Measurements from ENCODE around the gene GTF2E1. TPM values are rescaled to one million over a fixed set of nuclear protein-coding genes. Genes with fewer than 3 reads are reported as not detected.
A peak's percentile ranks its signal among the peaks of the same experiment; 100 is the strongest.

Gene GTF2E1
- 4.4 TPM for total RNA-seq

DNA sequence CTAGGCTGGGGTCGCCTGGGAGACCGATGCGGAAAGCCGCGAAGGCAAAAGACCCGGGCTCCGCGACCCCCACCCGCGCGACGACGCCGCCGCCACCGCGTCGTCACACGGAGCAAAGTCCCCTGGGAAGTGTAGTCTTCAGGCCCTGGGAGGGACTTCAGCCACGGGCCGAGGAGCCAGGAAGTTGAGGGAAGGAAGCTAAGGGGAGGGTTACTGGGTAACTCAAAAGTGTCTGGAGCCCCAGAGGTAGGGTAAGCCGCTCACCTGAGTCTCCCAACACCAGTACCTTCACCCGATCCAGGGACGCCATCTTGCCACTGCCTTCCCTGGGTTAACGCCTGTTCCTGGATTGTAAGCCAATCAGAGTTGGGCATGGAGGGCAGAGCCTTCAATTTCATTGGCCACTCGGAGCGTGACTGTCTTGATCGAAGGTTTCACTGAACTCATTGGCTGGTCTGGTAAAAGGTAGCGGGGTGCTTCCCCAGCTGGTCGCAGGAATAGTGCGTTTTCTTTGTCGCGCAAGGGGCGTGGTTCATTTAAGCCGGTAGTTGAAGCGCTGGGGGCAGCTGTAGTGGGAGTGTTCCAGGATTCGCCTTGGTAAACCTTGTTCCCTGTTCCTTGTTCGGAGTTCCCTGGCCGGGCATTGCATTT, at the start of gene GTF2E1, which contains the start of gene RABL3:
GTF2E1 (plus strand) TSS at position 547 of the 651 bp plus-strand sequence. CDS start 7,809 bp downstream, outside the sequence.
RABL3 (minus strand) TSS at position 319 of the 651 bp plus-strand sequence; CDS start at position 310, 9 bp downstream.
- intact Hi-C loops (cut with DNase I): loop anchor here (1.0 to 10.0 kb wide), 7 partner anchors 146 to 1278 kb away; partner anchors contain the start of genes EAF2, GSK3B, IQCB1 and LRRC58
- Histone ChIP-seq H3K9me3 (peaks cover 0 to 27% of the 10 kb centered on the region in 2 donors), H3K36me3 (peaks cover 5 to 16% of the 10 kb centered on the region in 2 donors), H3K27me3 (no peaks in the 10 kb centered on the region), H3K4me1 (peaks cover 4 to 9% of the 10 kb centered on the region in 2 donors), H3K27ac (peak within 1 kb of the TSS; percentile 92 to 93), H3K4me3 (peak within 1 kb of the TSS; percentile 87 to 97)
- TF ChIP-seq CTCF (IDR thresholded peaks at IDR 0.05): no peak
- DNase-seq (ENCODE audit: low spot score in 2 of 2): peak; percentile 96 to 99

DNA sequence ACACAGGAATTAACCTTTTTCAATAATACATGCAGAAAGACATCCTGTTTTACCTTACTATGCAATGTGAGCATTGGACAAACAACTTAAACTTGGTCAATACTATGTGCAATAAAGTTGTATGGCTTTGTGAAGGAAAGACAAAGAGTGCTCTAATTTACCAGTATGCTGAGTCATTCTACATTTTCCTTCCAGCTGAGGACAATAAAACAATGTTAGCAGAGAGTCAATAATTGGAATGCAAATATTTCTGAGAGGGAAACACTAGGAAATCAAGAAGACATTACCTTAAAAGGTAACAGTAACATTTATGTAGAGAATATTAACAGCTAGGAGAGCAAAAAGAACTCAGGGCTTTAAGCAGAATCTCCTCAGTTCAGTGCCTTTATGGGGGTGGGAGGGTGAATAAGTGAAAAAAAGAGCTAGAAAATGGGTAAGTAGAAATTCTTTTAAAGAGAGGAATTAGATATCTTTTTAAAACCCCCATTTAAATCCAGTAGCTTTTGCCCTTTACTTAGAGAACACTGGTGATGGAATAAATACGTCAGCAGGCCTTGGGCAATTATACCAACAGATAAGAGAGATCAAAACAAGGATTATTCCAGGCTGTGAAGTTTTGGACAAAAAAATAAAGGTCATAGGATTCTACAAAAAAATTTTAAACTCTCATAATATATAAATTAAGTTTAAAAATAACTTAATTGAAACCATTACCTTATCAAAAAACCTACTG, 48.9 kb upstream of the GTF2E1 start:
- Histone ChIP-seq H3K4me3 (no peak overlapping the region), H3K27me3 (no peaks in the 10 kb centered on the region), H3K27ac (no peak overlapping the region), H3K9me3 (no peaks in the 10 kb centered on the region), H3K4me1 (no peaks in the 10 kb centered on the region), H3K36me3 (peaks cover 5 to 29% of the 10 kb centered on the region in 2 donors)
- no peak for TF ChIP-seq CTCF (IDR thresholded peaks at IDR 0.05)
- intact Hi-C loops (cut with DNase I): no loop called here
- DNase-seq (ENCODE audit: low spot score in 2 of 2): no peak

GRCh38 chr3:120699333-120699732, 43.2 kb upstream of the GTF2E1 start:
- H3K27ac ChIP-seq: no peak overlapping the region
- H3K4me3 ChIP-seq: no peak overlapping the region
- intact Hi-C loops (cut with DNase I): no loop called here
- no peaks in the 10 kb centered on the region for H3K27me3 ChIP-seq
- no peak for TF ChIP-seq CTCF (IDR thresholded peaks at IDR 0.05)
- no peaks in the 10 kb centered on the region for H3K9me3 ChIP-seq
- H3K36me3 ChIP-seq: peaks cover 5 to 24% of the 10 kb centered on the region in 2 donors
- H3K4me1 ChIP-seq: no peaks in the 10 kb centered on the region
- no peak for DNase-seq (ENCODE audit: low spot score in 2 of 2)

DNA sequence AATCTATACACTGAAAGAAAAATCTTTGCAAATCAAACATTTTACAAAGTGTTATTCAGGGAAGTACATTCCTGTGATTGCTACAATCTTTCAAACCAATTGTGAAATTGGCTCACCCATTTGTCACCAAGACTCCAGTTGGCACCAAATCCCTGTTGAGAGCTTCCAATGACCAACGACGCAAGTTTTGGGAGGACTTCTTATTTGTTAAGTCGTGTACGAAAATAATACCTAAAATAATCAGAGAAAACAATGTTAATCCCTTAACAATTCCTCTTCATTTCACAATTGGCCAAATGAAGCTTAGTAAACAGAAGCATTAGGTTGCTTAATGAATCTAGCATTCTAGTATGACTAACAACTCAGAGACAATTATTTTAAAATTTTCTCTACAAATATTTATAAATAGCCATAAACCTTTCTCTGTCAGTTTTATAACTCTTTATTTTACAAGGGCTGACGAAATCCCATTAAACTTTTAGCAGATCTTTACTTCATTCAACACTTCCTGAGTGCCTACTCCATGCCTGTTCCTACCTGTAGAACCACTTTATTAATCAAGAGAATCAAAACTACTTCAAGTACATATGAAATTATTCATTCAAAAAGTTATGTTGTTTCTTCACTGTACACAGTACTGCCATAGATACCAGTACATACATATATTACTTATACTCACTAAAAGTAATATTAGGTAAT, 36.5 kb upstream of the GTF2E1 start:
- H3K27me3 ChIP-seq: no peaks in the 10 kb centered on the region
- intact Hi-C loops (cut with DNase I): no loop called here
- no peak for TF ChIP-seq CTCF (IDR thresholded peaks at IDR 0.05)
- DNase-seq (ENCODE audit: low spot score in 2 of 2): no peak
- H3K4me3 ChIP-seq: no peak overlapping the region
- H3K4me1 ChIP-seq: no peaks in the 10 kb centered on the region
- peaks cover 4 to 31% of the 10 kb centered on the region in 2 donors for H3K36me3 ChIP-seq
- no peaks in the 10 kb centered on the region for H3K9me3 ChIP-seq
- H3K27ac ChIP-seq: no peak overlapping the region

DNA sequence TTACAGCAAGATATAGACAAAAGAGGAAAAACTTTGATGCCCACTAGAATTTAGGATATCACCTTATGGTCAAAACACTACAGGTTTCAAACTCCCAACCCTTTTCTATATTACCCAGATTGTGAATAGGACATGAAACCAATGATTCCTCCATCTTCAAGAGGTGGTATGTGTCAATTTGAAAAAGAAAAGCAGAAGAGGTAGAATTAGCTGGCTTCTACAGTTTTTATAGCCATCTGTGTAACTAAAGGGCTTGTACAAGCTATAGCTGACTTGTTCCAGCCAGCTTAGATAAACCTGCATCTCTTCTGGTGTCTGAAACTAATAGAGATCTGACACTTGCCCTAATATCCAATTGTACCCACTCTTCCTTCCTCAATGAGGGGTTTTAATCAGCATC, 35.6 kb upstream of the GTF2E1 start:
- intact Hi-C loops (cut with DNase I): no loop called here
- H3K36me3 ChIP-seq: peaks cover 4 to 31% of the 10 kb centered on the region in 2 donors
- TF ChIP-seq CTCF (IDR thresholded peaks at IDR 0.05): no peak

More for the DNA sequence above, 35.6 kb upstream of the GTF2E1 start:
- H3K4me1 ChIP-seq: no peaks in the 10 kb centered on the region
- H3K4me3 ChIP-seq: no peak overlapping the region
- H3K9me3 ChIP-seq: no peaks in the 10 kb centered on the region
- H3K27me3 ChIP-seq: no peaks in the 10 kb centered on the region
- DNase-seq (ENCODE audit: low spot score in 2 of 2): no peak
- H3K27ac ChIP-seq: no peak overlapping the region
